ENCODE results near the gene ABHD14A. TPM values are rescaled to one million over a fixed set of nuclear protein-coding genes. Genes with fewer than 3 reads are reported as not detected.

Gene ABHD14A
- total and polyA plus RNA-seq, 10 donors = 8.7 to 26.7 (median 15.0) TPM

GRCh38 chr3:51929420-51930003 lies 45.4 kb upstream of the ABHD14A start:
- Histone ChIP-seq H3K9me3 (no peaks in the 10 kb centered on the region), H3K36me3 (peaks cover 0 to 39% (median 24%) of the 10 kb centered on the region in 6 donors), H3K4me1 (no peaks in the 10 kb centered on the region), H3K27ac (no peak overlapping the region), H3K27me3 (replicated peaks in 1 of 7) (no peaks in the 10 kb centered on the region), H3K4me3 (no peak overlapping the region)
- no peak for TF ChIP-seq POLR2AphosphoS5 (IDR thresholded peaks at IDR 0.05)
- no peak for TF ChIP-seq POLR2A (IDR thresholded peaks at IDR 0.05)
- TF ChIP-seq, protein P1, sequence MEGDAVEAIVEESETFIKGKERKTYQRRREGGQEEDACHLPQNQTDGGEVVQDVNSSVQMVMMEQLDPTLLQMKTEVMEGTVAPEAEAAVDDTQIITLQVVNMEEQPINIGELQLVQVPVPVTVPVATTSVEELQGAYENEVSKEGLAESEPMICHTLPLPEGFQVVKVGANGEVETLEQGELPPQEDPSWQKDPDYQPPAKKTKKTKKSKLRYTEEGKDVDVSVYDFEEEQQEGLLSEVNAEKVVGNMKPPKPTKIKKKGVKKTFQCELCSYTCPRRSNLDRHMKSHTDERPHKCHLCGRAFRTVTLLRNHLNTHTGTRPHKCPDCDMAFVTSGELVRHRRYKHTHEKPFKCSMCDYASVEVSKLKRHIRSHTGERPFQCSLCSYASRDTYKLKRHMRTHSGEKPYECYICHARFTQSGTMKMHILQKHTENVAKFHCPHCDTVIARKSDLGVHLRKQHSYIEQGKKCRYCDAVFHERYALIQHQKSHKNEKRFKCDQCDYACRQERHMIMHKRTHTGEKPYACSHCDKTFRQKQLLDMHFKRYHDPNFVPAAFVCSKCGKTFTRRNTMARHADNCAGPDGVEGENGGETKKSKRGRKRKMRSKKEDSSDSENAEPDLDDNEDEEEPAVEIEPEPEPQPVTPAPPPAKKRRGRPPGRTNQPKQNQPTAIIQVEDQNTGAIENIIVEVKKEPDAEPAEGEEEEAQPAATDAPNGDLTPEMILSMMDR (IDR thresholded peaks at IDR 0.05 in 8 of 11, conservative IDR thresholded peaks at IDR 0.05 in 3 of 11) = no peak
- no peak for DNase-seq
- 72 to 79% (median 76%) methylated on average over 5 of the region's 5 CpGs for WGBS, 5 donors
- intact Hi-C loops (cut with DNase I; ENCODE audit: low total_unique reads) = no loop called here

GRCh38 chr3:51930439-51930838 lies 44.4 kb upstream of the ABHD14A start:
- H3K9me3 ChIP-seq = no peaks in the 10 kb centered on the region
- H3K36me3 ChIP-seq = peaks cover 0 to 49% (median 33%) of the 10 kb centered on the region in 6 donors
- TF ChIP-seq POLR2AphosphoS5 (IDR thresholded peaks at IDR 0.05) (no peak), POLR2A (IDR thresholded peaks at IDR 0.05) (no peak)
- TF ChIP-seq, protein P1 (IDR thresholded peaks at IDR 0.05 in 8 of 11, conservative IDR thresholded peaks at IDR 0.05 in 3 of 11) = no peak
- no peak overlapping the region for H3K27ac ChIP-seq
- no peaks in the 10 kb centered on the region for H3K27me3 ChIP-seq (replicated peaks in 1 of 7)
- intact Hi-C loops (cut with DNase I; ENCODE audit: low total_unique reads) = no loop called here
- 91 to 100% (median 95%) methylated on average over 1 of the region's 1 CpG for WGBS, 5 donors
- H3K4me3 ChIP-seq = no peak overlapping the region
- no peak for DNase-seq
- no peaks in the 10 kb centered on the region for H3K4me1 ChIP-seq

DNA sequence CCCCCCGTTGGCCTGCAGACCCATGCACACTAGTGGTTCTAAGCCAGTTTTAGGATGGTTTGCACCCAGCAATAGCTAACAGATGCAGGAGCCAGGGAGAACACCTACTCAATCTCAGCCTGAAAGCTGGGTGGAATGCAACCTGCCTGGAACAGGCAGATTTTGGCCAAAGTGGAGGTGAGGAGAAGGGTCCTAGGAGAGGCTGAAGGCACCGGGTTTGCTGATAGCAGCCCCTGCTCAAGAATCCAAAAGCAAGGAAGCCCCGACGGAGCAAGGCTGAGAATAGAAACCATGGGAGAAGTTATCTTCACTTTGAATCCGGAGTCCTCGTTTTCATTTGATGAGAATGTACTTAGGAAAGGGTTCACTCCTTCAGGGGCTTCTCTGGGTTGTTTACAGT lies 43.1 kb upstream of the ABHD14A start:
- no peak overlapping the region for H3K27ac ChIP-seq
- no peaks in the 10 kb centered on the region for H3K9me3 ChIP-seq
- H3K27me3 ChIP-seq (replicated peaks in 1 of 7) = no peaks in the 10 kb centered on the region
- TF ChIP-seq POLR2A (IDR thresholded peaks at IDR 0.05) (no peak), POLR2AphosphoS5 (IDR thresholded peaks at IDR 0.05) (no peak)
- TF ChIP-seq, protein P1 (IDR thresholded peaks at IDR 0.05 in 8 of 11, conservative IDR thresholded peaks at IDR 0.05 in 3 of 11) = no peak
- intact Hi-C loops (cut with DNase I; ENCODE audit: low total_unique reads) = no loop called here
- DNase-seq = no peak
- peaks cover 3 to 62% (median 46%) of the 10 kb centered on the region in 6 donors for H3K36me3 ChIP-seq
- no peaks in the 10 kb centered on the region for H3K4me1 ChIP-seq
- H3K4me3 ChIP-seq = no peak overlapping the region
- 90 to 96% (median 93%) methylated on average over 6 of the region's 6 CpGs for WGBS, 5 donors

DNA sequence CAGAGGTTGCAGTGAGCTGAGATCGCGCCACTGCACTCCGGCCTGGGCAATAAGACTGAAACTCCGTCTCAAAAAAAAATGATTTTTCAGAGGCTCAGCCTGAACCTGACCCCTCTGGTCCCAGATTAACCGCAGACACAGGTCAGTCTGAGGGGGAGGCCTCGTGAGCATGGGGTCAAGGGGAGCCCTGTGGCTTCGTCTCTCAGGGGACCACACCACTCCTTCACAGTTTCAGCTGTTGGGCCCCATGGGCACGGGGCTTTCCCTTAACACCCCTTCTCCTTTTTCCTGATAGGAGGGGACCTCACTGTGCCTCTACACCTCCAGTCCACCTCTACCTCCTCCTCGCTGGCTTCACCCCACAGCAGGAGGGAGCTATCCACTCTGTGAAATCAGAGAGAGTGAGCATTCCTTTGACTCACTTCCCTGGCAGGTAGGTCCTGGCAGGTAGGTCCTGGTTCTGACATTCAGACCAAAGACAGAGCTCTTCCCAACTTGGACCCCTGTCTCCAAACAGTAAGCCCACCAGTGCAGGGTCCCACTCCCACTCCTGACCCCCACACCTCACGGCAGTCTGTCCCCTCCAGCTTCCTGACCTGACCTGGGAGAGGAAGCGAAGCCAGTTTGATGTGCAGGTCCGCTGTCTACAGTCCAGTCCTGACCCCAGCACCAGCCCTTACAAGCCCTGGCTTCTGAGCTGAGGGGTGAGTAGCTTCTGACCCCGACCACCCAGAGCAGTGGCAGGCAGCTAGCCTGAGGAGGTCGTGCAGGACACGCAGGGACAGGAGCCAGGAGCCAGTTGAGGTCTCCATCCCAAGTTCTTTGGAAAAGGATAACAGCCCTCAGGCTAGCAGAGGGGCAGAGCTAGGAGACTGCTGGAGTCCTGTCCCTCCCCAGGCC lies 42.1 kb upstream of the ABHD14A start:
- DNase-seq = peak; percentile 41
- H3K36me3 ChIP-seq = peaks cover 5 to 71% (median 56%) of the 10 kb centered on the region in 6 donors

More for the DNA sequence above, 42.1 kb upstream of the ABHD14A start:
- 89 to 93% (median 91%) methylated on average over 13 to 15 of the region's 15 CpGs for WGBS, 5 donors
- intact Hi-C loops (cut with DNase I; ENCODE audit: low total_unique reads) = no loop called here
- H3K27ac ChIP-seq = no peak overlapping the region
- no peak for TF ChIP-seq POLR2A (IDR thresholded peaks at IDR 0.05)
- TF ChIP-seq POLR2AphosphoS5 (IDR thresholded peaks at IDR 0.05) = no peak
- TF ChIP-seq, protein P1 (IDR thresholded peaks at IDR 0.05 in 8 of 11, conservative IDR thresholded peaks at IDR 0.05 in 3 of 11) = no peak
- no peaks in the 10 kb centered on the region for H3K9me3 ChIP-seq
- no peaks in the 10 kb centered on the region for H3K27me3 ChIP-seq (replicated peaks in 1 of 7)
- H3K4me1 ChIP-seq = no peaks in the 10 kb centered on the region
- no peak overlapping the region for H3K4me3 ChIP-seq

Measured in spleen (tissue), 11 donors.